Measurements from ENCODE around the gene TRIM56. TPM values are rescaled to one million over a fixed set of nuclear protein-coding genes. Genes with fewer than 3 reads are reported as not detected.

Gene TRIM56
- total and polyA plus RNA-seq, 2 of the 13 experiments (the other 11 are each of a cell fraction or from before 2014, with no cell fraction given) = 3.2 to 7.1 TPM

DNA sequence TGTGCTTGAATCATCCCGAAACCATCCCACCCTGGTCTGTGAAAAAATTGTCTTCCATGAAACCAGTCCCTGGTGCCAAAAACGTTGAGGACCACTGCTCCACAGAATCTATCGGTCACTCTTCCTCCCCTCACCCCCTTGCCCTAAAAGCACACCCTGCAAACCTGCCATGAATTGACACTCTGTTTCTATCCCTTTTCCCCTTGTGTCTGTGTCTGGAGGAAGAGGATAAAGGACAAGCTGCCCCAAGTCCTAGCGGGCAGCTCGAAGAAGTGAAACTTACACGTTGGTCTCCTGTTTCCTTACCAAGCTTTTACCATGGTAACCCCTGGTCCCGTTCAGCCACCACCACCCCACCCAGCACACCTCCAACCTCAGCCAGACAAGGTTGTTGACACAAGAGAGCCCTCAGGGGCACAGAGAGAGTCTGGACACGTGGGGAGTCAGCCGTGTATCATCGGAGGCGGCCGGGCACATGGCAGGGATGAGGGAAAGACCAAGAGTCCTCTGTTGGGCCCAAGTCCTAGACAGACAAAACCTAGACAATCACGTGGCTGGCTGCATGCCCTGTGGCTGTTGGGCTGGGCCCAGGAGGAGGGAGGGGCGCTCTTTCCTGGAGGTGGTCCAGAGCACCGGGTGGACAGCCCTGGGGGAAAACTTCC is 40.8 kb downstream of the TRIM56 start (continued):
- TF ChIP-seq, protein P1, sequence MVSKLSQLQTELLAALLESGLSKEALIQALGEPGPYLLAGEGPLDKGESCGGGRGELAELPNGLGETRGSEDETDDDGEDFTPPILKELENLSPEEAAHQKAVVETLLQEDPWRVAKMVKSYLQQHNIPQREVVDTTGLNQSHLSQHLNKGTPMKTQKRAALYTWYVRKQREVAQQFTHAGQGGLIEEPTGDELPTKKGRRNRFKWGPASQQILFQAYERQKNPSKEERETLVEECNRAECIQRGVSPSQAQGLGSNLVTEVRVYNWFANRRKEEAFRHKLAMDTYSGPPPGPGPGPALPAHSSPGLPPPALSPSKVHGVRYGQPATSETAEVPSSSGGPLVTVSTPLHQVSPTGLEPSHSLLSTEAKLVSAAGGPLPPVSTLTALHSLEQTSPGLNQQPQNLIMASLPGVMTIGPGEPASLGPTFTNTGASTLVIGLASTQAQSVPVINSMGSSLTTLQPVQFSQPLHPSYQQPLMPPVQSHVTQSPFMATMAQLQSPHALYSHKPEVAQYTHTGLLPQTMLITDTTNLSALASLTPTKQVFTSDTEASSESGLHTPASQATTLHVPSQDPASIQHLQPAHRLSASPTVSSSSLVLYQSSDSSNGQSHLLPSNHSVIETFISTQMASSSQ (IDR thresholded peaks at IDR 0.05; ENCODE audit: low read depth) = no peak
- TF ChIP-seq, protein P1 (CRISPR knock-in tag; IDR thresholded peaks at IDR 0.05; ENCODE audit: borderline replicate concordance) = no peak
- no peak for TF ChIP-seq HOXA7 (CRISPR knock-in tag; IDR thresholded peaks at IDR 0.05)
- TF ChIP-seq MED1 (CRISPR knock-in tag; IDR thresholded peaks at IDR 0.05) = no peak
- no peak; the same call in 1 of the 2 replicates for TF ChIP-seq SP140L (CRISPR knock-in tag; IDR thresholded peaks at IDR 0.05; ENCODE audit: borderline replicate concordance)
- TF ChIP-seq RFX1 (IDR thresholded peaks at IDR 0.05) = peak; percentile 36; the same call in 1 of the 2 replicates
- no peak; the same call in 1 of the 2 replicates for TF ChIP-seq AKAP8 (CRISPR knock-in tag; IDR thresholded peaks at IDR 0.05)
- TF ChIP-seq, protein P2, sequence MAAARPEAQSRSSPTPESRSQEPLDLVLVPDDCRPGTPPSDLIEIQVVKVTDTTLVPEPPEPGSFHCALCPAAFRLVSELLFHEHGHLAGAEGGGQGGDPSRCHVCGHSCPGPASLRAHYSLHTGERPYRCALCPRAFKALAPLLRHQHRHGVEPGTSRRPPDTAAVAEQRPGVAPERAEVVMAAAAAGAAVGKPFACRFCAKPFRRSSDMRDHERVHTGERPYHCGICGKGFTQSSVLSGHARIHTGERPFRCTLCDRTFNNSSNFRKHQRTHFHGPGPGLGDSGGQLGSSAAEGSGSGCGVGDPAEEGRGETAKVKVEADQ (CRISPR knock-in tag; IDR thresholded peaks at IDR 0.05; ENCODE audit: borderline replicate concordance) = 0 out of 2 replicates have a peak, but pooled peaks have one; percentile 19
- TF ChIP-seq ZNF562 (CRISPR knock-in tag; IDR thresholded peaks at IDR 0.05; ENCODE audit: borderline replicate concordance) = no peak
- TF ChIP-seq ZNF143 (CRISPR knock-in tag; IDR thresholded peaks at IDR 0.05) = no peak
- TF ChIP-seq ZNF883 (CRISPR knock-in tag; IDR thresholded peaks at IDR 0.05; ENCODE audit: not compliant biosample characterization) = no peak
- no peak for TF ChIP-seq NKX3-1 (CRISPR knock-in tag; IDR thresholded peaks at IDR 0.05)
- peak; percentile 34; the same call in 1 of the 2 replicates for TF ChIP-seq RBAK (CRISPR knock-in tag; IDR thresholded peaks at IDR 0.05)
- no peak for TF ChIP-seq BRD4 (CRISPR knock-in tag; IDR thresholded peaks at IDR 0.05)
- no peak for TF ChIP-seq TCF12 (IDR thresholded peaks at IDR 0.05)
- TF ChIP-seq TCF12 (CRISPR knock-in tag; IDR thresholded peaks at IDR 0.05) = no peak
- TF ChIP-seq, protein P3, sequence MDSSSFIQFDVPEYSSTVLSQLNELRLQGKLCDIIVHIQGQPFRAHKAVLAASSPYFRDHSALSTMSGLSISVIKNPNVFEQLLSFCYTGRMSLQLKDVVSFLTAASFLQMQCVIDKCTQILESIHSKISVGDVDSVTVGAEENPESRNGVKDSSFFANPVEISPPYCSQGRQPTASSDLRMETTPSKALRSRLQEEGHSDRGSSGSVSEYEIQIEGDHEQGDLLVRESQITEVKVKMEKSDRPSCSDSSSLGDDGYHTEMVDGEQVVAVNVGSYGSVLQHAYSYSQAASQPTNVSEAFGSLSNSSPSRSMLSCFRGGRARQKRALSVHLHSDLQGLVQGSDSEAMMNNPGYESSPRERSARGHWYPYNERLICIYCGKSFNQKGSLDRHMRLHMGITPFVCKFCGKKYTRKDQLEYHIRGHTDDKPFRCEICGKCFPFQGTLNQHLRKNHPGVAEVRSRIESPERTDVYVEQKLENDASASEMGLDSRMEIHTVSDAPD (CRISPR knock-in tag; IDR thresholded peaks at IDR 0.05) = peak; percentile 83
- TF ChIP-seq, protein P4, sequence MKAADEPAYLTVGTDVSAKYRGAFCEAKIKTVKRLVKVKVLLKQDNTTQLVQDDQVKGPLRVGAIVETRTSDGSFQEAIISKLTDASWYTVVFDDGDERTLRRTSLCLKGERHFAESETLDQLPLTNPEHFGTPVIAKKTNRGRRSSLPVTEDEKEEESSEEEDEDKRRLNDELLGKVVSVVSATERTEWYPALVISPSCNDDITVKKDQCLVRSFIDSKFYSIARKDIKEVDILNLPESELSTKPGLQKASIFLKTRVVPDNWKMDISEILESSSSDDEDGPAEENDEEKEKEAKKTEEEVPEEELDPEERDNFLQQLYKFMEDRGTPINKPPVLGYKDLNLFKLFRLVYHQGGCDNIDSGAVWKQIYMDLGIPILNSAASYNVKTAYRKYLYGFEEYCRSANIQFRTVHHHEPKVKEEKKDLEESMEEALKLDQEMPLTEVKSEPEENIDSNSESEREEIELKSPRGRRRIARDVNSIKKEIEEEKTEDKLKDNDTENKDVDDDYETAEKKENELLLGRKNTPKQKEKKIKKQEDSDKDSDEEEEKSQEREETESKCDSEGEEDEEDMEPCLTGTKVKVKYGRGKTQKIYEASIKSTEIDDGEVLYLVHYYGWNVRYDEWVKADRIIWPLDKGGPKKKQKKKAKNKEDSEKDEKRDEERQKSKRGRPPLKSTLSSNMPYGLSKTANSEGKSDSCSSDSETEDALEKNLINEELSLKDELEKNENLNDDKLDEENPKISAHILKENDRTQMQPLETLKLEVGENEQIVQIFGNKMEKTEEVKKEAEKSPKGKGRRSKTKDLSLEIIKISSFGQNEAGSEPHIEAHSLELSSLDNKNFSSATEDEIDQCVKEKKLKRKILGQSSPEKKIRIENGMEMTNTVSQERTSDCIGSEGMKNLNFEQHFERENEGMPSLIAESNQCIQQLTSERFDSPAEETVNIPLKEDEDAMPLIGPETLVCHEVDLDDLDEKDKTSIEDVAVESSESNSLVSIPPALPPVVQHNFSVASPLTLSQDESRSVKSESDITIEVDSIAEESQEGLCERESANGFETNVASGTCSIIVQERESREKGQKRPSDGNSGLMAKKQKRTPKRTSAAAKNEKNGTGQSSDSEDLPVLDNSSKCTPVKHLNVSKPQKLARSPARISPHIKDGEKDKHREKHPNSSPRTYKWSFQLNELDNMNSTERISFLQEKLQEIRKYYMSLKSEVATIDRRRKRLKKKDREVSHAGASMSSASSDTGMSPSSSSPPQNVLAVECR (CRISPR knock-in tag; IDR thresholded peaks at IDR 0.05; ENCODE audit: borderline replicate concordance) = no peak
- no peak for TF ChIP-seq ZNF337 (CRISPR knock-in tag; IDR thresholded peaks at IDR 0.05; ENCODE audit: borderline replicate concordance, low read depth)
- no peak for TF ChIP-seq ZNF713 (CRISPR knock-in tag; IDR thresholded peaks at IDR 0.05)
